ENCODE results near the gene CD79B.
A peak's percentile ranks its signal among the peaks of the same experiment; 100 is the strongest.
"Not testable (repeated sequence)": the region's sequence is repeated elsewhere in the genome, so short reads cannot be mapped to it uniquely, and the experiment has no call there.

Gene CD79B

DNA sequence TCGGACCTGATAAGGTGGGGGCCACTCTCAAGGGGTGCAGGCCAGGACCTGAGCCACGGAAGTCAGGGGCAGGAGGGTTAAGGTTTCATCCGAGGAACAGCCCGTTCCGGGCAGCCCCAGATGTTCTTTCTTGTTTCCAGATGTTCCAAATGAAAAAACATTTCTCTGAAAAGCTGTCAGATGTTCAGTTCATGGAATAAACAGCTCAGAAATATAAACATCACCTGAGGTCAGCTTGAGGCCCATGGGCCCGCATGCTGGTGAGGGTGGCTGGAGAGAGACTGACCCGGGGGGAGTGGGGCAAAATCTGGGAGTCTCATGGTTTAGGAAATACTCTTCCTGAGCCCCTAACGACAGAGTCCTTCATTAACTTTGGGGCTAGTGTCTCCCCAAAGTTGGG lies 1.5 kb upstream of the CD79B start:
- no peak for DNase-seq (ENCODE audit: low read depth, low spot score)

GRCh38 chr17:63932721-63933120 lies 590 bp upstream of the CD79B start:
- no peak for DNase-seq (ENCODE audit: low read depth, low spot score)

- DNase-seq (ENCODE audit: low read depth, low spot score), result peak; percentile 19
Observed at GRCh38 chr17:63930951-63931575, 1.1 kb downstream of the CD79B start.

- DNase-seq (ENCODE audit: low read depth, low spot score), result no peak
Observed at GRCh38 chr17:63929860-63930766, 2.0 kb downstream of the CD79B start.

DNA sequence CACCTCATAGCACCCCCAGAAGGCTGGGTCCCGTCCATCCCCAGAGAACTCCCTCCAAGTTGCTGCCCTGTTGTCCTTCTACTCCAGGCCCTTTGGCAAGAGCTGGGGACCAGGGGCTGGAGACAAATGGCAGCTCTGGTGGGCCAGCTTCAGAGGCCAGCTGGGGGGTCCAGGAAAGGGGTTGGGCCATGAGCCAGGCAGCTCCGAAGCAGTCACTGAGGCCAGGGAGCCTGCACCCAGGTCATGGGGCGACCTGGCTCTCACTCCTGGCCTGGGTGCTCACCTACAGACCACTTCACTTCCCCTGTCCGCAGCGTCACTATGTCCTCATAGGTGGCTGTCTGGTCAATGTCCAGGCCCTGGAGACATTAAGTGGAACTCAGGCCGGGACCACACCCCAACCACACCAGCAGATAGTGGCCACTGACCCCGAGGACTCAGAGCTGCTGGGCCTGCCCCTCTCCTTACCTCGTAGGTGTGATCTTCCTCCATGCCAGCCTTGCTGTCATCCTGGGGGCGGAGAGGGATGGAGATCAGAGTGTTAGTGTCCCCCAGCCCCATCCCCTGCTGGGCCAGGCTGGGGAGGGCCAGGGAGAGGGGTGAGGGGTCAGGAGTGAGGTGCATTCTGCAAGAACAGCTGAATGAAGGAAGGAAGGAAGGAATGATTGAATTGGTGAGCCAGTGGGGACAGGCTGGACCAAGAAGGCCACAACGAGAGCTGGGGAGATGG lies 3.0 kb downstream of the CD79B start:
- DNase-seq (ENCODE audit: low read depth, low spot score), result no peak

DNA sequence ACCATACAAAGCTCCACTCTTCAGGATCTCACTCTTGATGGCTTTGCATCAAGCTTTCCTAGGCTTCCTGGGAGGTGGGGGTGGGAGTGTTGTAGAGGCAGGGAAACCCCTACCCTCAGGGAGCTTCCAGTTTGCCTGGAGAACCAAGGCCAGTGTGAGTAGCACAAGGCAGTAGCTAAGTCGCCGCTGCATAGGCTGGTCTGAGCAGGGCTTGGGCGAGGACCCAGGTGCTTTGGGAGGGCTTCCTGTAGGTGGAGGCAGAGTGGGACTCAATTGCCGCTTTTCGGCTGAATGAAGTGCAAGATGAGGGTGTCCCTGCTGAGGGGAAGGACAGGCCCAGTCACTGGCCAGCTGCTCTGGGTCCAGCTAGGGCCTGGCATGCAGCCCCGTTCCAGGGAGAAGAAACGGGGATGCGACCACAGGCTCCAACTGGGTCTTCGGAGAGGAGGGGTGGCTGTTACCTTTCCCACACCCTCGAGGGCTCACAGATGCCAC lies 3.9 kb downstream of the CD79B start:
- DNase-seq (ENCODE audit: low read depth, low spot score), result no peak

GRCh38 chr17:63927464-63928171 lies 4.5 kb downstream of the CD79B start:
- DNase-seq (ENCODE audit: low read depth, low spot score), result no peak

GRCh38 chr17:63926164-63926563 lies 6.0 kb downstream of the CD79B start:
- no peak for DNase-seq (ENCODE audit: low read depth, low spot score)

GRCh38 chr17:63925615-63926014 lies 6.5 kb downstream of the CD79B start:
- no peak for DNase-seq (ENCODE audit: low read depth, low spot score)

DNA sequence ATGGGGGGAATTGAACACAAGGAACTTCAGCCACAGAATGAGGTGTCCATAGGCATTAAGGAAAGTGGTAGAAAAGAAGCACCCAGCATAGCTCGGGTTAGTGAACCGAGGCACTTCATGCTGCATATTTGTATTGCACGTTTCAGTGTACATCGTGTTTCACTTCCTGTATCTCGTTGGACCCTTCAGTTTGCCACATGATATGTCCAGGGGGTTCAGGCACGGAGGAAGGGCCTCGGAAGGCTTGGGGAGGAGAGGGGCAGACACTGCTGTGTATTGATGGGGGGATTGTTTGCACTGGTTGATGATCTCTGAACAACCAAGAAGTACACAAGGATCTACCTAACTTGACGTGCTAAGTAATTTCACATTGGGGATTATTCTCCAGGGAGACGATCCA lies 9.7 kb downstream of the CD79B start:
- DNase-seq (ENCODE audit: low read depth, low spot score), result not testable (repeated sequence)

DNA sequence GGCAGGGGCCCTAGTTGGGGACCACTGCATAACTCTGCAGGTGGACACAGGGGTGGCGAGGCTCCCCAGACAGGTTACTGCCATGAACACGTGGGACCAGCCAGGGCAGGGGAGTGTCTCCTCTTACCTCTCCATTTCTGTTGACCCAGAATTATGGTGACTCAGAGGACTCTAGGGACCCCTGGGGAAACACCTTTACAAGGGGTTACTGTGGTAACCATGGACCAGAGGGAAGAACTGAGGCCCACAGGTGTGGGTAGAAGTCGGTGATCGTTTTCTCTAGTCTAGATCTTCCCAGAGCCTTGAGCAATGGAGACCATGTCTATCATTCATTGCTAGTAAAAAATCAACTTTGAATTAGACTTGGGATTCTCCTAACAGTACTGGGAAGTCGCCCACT lies 11.4 kb downstream of the CD79B start:
- DNase-seq (ENCODE audit: low read depth, low spot score), result not testable (repeated sequence)

DNA sequence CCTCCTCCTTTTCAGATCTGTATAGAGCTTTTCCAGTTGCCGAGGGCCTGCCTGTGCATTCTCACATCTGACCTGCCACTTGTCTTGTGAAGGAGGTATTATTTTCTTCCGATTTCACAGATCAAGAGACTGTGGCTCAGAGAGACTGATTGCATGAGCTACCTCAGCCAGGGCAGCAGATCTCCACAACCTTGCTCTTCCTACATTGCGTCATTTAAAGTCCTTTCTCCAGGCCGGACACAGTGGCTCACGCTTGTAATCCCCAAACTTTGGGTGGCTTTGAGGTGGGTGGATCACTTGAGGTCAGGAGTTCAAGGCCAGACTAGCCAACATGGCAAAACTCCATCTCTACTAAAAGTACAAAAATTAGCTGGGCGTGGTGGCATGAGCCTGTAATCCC lies 12.1 kb downstream of the CD79B start:
- DNase-seq (ENCODE audit: low read depth, low spot score), result not testable (repeated sequence)

GRCh38 chr17:63919311-63919723 lies 12.8 kb downstream of the CD79B start:
- DNase-seq (ENCODE audit: low read depth, low spot score), result peak; percentile 55

DNA sequence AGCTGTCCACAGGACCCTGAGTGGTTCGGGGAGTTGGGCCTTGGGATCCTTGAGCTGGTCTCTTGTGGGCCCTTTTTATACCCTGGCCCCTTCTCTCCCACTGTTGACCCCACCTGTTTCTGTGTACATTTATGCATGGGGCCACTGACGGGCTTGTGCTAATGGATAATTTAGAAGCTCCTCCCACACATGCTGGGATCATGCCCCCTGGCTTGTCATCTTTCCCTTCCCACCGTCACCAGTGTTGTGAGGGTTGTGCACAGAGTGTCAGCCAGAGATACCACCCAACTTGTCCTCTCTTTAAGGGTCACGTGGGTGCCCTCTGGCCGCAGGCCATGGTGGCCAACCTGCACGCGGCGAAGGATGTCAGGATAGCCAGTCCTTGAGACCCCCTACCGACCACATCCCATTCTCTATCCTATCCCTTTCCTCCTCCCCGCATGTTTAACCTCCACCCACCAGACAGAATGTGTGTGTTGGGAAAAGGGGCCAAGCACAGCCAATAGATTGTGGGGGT lies 13.3 kb downstream of the CD79B start, which contains the start of gene GH1:
Gene GH1, minus strand, starts transcription at position 51 of the 517 bp plus-strand sequence. CDS start 63 bp downstream, outside the sequence.
- not testable (repeated sequence) for DNase-seq (ENCODE audit: low read depth, low spot score)

- no peak for DNase-seq (ENCODE audit: low read depth, low spot score)
Observed at GRCh38 chr17:63918305-63918704, 13.8 kb downstream of the CD79B start.

DNA sequence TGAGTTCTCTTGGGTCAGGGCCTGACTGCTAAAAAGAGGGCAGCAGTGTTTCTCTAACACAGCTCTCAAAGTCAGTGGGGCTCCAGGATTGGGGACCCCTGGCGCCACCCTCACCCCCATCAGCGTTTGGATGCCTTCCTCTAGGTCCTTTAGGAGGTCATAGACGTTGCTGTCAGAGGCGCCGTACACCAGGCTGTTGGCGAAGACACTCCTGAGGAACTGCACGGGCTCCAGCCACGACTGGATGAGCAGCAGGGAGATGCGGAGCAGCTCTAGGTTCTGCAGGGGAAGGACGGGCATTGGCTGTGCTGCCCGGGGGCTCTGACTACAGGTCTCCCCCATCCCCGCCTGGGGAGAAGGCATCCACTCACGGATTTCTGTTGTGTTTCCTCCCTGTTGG lies 14.5 kb downstream of the CD79B start:
- no peak for DNase-seq (ENCODE audit: low read depth, low spot score)

DNA sequence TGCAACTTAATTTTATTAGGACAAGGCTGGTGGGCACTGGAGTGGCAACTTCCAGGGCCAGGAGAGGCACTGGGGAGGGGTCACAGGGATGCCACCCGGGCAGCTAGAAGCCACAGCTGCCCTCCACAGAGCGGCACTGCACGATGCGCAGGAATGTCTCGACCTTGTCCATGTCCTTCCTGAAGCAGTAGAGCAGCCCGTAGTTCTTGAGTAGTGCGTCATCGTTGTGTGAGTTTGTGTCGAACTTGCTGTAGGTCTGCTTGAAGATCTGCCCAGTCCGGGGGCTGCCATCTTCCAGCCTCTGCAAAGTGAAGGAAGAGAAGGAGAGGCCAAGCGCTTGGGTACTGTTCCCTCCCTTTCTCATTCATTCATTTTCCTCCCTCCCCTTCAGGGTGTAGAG lies 14.9 kb downstream of the CD79B start:
- not testable (repeated sequence) for DNase-seq (ENCODE audit: low read depth, low spot score)

DNA sequence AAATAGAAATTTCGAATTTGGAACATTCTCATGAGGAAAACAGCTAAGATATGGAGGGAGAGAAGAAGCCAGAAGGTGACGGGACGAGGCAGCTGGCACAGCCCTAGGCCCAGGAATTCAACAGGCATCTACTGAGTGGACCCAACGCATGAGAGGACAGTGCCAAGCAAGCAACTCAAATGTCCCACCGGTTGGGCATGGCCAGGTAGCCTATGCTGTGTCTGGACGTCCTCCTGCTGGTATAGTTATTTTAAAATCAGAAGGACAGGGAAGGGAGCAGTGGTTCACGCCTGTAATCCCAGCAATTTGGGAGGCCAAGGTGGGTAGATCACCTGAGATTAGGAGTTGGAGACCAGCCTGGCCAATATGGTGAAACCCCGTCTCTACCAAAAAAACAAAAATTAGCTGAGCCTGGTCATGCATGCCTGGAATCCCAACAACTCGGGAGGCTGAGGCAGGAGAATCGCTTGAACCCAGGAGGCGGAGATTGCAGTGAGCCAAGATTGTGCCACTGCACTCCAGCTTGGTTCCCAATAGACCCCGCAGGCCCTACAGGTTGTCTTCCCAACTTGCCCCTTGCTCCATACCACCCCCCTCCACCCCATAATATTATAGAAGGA lies 15.5 kb downstream of the CD79B start:
- no peak for DNase-seq (ENCODE audit: low read depth, low spot score)

GRCh38 chr17:63915753-63916152 lies 16.4 kb downstream of the CD79B start:
- not testable (repeated sequence) for DNase-seq (ENCODE audit: low read depth, low spot score)

GRCh38 chr17:63914471-63914870 lies 17.7 kb downstream of the CD79B start:
- no peak for DNase-seq (ENCODE audit: low read depth, low spot score)

DNA sequence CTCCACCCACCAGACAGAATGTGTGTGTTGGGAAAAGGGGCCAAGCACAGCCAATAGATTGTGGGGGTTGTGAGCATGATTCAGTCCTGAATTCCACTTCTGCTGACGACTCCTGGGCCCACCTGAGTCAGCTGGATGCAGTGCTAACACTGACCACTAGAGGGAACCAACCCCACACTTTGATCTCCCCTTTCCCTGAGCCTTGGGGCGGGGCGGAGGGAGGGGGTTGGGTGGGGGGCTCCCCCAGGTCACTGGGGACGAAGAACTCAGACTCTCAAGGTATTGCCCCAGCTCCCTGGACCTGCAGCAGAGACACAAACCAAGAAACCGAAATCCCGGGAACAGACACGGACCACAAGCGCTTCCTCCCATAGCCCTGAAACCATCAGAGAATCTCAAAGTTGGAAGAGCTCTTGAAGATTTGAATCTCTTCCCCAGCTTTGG lies 20.5 kb downstream of the CD79B start:
- peak; percentile 29 for DNase-seq (ENCODE audit: low read depth, low spot score)

Measured in activated naive CD8-positive, alpha-beta T cell treated with anti-CD3 and anti-CD28 coated beads, Interleukin-2, amount 50 U/mL, for 16 hours (primary cell).